Large intestine (tissue), 3 donors: ENCODE data around the gene TPSG1. TPM values are rescaled to one million over a fixed set of nuclear protein-coding genes. Genes with fewer than 3 reads are reported as not detected.
"Not testable (repeated sequence)": the region's sequence is repeated elsewhere in the genome, so short reads cannot be mapped to it uniquely, and the experiment has no call there.

Source experiments
- DNase-seq, 2 donors: peaks; one replicate each; pipeline versions ENCODE4 v3.0.0 to v3.0.0-alpha.2; 2013
- H3K27ac ChIP-seq: one replicate; pipeline ENCODE4 v1.5.1; 2013; ENCODE audit warnings: low read length
- H3K27me3 ChIP-seq: 2 replicates; pipeline ENCODE4 v1.6.1; 2013; ENCODE audit warnings: low read length; ENCODE audit not compliant: control insufficient read depth, insufficient read depth
- H3K36me3 ChIP-seq: 2 replicates; pipeline ENCODE4 v1.6.1; 2013; ENCODE audit warnings: low read length; ENCODE audit not compliant: control insufficient read depth, insufficient read depth
- H3K4me1 ChIP-seq: one replicate; pipeline ENCODE4 v1.6.1; 2013; ENCODE audit warnings: low read length; ENCODE audit not compliant: control insufficient read depth, insufficient read depth
- H3K4me3 ChIP-seq: one replicate; pipeline ENCODE4 v1.5.1; 2013; ENCODE audit warnings: low read length
- H3K9me3 ChIP-seq: one replicate; pipeline ENCODE4 v1.6.1; 2013; ENCODE audit warnings: mild to moderate bottlenecking, low read depth, low read length, moderate library complexity; ENCODE audit not compliant: control insufficient read depth
- WGBS: methylation state at CpG from one replicate; pipeline ENCODE4 v1.1.5; 2013; ENCODE audit warnings: low lambda C conversion rate; ENCODE audit not compliant: insufficient coverage; 5-methylcytosine and 5-hydroxymethylcytosine counted together
- polyA plus RNA-seq: library from polyadenylated mRNA; unstranded; fragments of 120-200 nt; gene quantifications from one replicate; pipeline ENCODE4 v1.2.1, GENCODE V29; 2013

TPSG1 gene
- polyA plus RNA-seq, 1 donor: 25.4 TPM

- WGBS: 80% methylated on average over 1 of the region's 12 CpGs
- H3K4me3 ChIP-seq: no peak overlapping the region
- no peaks in the 10 kb centered on the region for H3K9me3 ChIP-seq
- H3K27me3 ChIP-seq: peaks cover 9% of the 10 kb centered on the region
- no peak for DNase-seq
- H3K4me1 ChIP-seq: no peaks in the 10 kb centered on the region
- no peak overlapping the region for H3K27ac ChIP-seq
- no peaks in the 10 kb centered on the region for H3K36me3 ChIP-seq
Observed at GRCh38 chr16:1244881-1245280, 19.8 kb upstream of the TPSG1 start.

GRCh38 chr16:1243907-1244850, 19.1 kb upstream of the TPSG1 start:
- H3K4me3 ChIP-seq, DNase-seq, H3K4me1 ChIP-seq, H3K9me3 ChIP-seq, H3K27me3 ChIP-seq, H3K27ac ChIP-seq, H3K36me3 ChIP-seq: not testable (repeated sequence)
- WGBS: no CpG with 5 or more reads among the region's 32 CpGs

- WGBS: no CpG with 5 or more reads among the region's 11 CpGs
- H3K9me3 ChIP-seq, H3K4me3 ChIP-seq, H3K4me1 ChIP-seq, H3K36me3 ChIP-seq, H3K27ac ChIP-seq, H3K27me3 ChIP-seq, DNase-seq: not testable (repeated sequence)
Observed at GRCh38 chr16:1243363-1243762, 18.3 kb upstream of the TPSG1 start.

GRCh38 chr16:1241081-1241480, 16.0 kb upstream of the TPSG1 start:
- H3K36me3 ChIP-seq, H3K27ac ChIP-seq, H3K4me3 ChIP-seq, H3K27me3 ChIP-seq, H3K9me3 ChIP-seq, DNase-seq, H3K4me1 ChIP-seq: not testable (repeated sequence)
- WGBS: no CpG with 5 or more reads among the region's 15 CpGs

- DNase-seq, H3K4me1 ChIP-seq, H3K4me3 ChIP-seq, H3K9me3 ChIP-seq, H3K36me3 ChIP-seq, H3K27ac ChIP-seq, H3K27me3 ChIP-seq: not testable (repeated sequence)
- WGBS: no CpG with 5 or more reads among the region's 12 CpGs
Observed at GRCh38 chr16:1240436-1240835, 15.4 kb upstream of the TPSG1 start, which contains the start of gene TPSAB1. TPSAB1 (plus strand) TSS chr16:1240705; CDS start chr16:1240939, 234 bp downstream.

GRCh38 chr16:1239575-1239974, 14.5 kb upstream of the TPSG1 start:
- H3K27me3 ChIP-seq, DNase-seq, H3K4me3 ChIP-seq, H3K36me3 ChIP-seq, H3K4me1 ChIP-seq, H3K27ac ChIP-seq, H3K9me3 ChIP-seq: not testable (repeated sequence)
- WGBS: no CpG with 5 or more reads among the region's 9 CpGs

- not testable (repeated sequence) for H3K36me3 ChIP-seq
- WGBS: no CpG with 5 or more reads among the region's 23 CpGs
Observed at GRCh38 chr16:1238909-1239308, 13.8 kb upstream of the TPSG1 start.

GRCh38 chr16:1237990-1238389, 12.9 kb upstream of the TPSG1 start:
- Histone ChIP-seq H3K36me3 (no peaks in the 10 kb centered on the region), H3K27ac (no peak overlapping the region), H3K27me3 (no peaks in the 10 kb centered on the region), H3K9me3 (no peaks in the 10 kb centered on the region), H3K4me1 (no peaks in the 10 kb centered on the region), H3K4me3 (no peak overlapping the region)
- no CpG with 5 or more reads among the region's 9 CpGs for whole genome bisulfite sequencing
- DNase-seq: no peak

More at GRCh38 chr16:1238909-1239308, 13.8 kb upstream of the TPSG1 start:
- H3K27ac ChIP-seq, H3K4me1 ChIP-seq, DNase-seq, H3K4me3 ChIP-seq, H3K9me3 ChIP-seq, H3K27me3 ChIP-seq: not testable (repeated sequence)

GRCh38 chr16:1236659-1237058, 11.6 kb upstream of the TPSG1 start:
- H3K9me3 ChIP-seq, H3K4me1 ChIP-seq, DNase-seq, H3K27me3 ChIP-seq, H3K4me3 ChIP-seq, H3K27ac ChIP-seq, H3K36me3 ChIP-seq: not testable (repeated sequence)
- WGBS: no CpG with 5 or more reads among the region's 29 CpGs

GRCh38 chr16:1232049-1232748, 7.1 kb upstream of the TPSG1 start:
- not testable (repeated sequence) for DNase-seq

More at GRCh38 chr16:1232049-1232748, 7.1 kb upstream of the TPSG1 start:
- not testable (repeated sequence) for H3K36me3 ChIP-seq, H3K9me3 ChIP-seq, H3K27ac ChIP-seq, H3K4me1 ChIP-seq, H3K4me3 ChIP-seq, H3K27me3 ChIP-seq
- no CpG with 5 or more reads among the region's 47 CpGs for WGBS
